A673 (cell line): Measurements from ENCODE around the gene WNT7A. TPM values are rescaled to one million over a fixed set of nuclear protein-coding genes. Genes with fewer than 3 reads are reported as not detected.

Experiments
- BruUV-seq: library from RNA; stranded (reverse); fragments of 400-500 nt; replicated peaks from 2 replicates; lab custom pipeline; 2021; lab: Mats Ljungman, UMichigan
- CTCF ChIA-PET: fragments of 300-600 bp; sonication (Branson Sonifier 250); formaldehyde crosslinking; loops from one replicate; lab custom pipeline; 2022; ENCODE audit warnings: antibody characterized with exemption; lab: Charles Lee
- POLR2A ChIA-PET: fragments of 300-600 bp; sonication (Branson Sonifier 250); formaldehyde crosslinking; loops from one replicate; lab custom pipeline; 2022; ENCODE audit warnings: antibody characterized with exemption; ENCODE audit not compliant: low non-redundant PET; lab: Charles Lee
- DNase-seq: peaks from one replicate; pipeline ENCODE4 v3.0.0-alpha.2; 2015; ENCODE audit warnings: low spot score
- H3K27ac ChIP-seq: fragments of 200-600 bp; sonication (generic); 2 replicates; pipeline ENCODE4 v1.5.1; 2016; ENCODE audit warnings: mixed run types, low read depth, mild to moderate bottlenecking, mixed read lengths, antibody characterized with exemption, low read length; ENCODE audit not compliant: poor library complexity, severe bottlenecking
- H3K27me3 ChIP-seq: fragments of 200-600 bp; sonication (generic); replicated peaks from 2 replicates; pipeline ENCODE4 v1.6.1; 2017; ENCODE audit warnings: mixed run types, low read depth, mild to moderate bottlenecking, mixed read lengths, antibody characterized with exemption, low read length; ENCODE audit not compliant: insufficient read depth, poor library complexity
- H3K36me3 ChIP-seq: fragments of 200-600 bp; sonication (generic); 2 replicates; pipeline ENCODE4 v1.6.1; 2016; ENCODE audit warnings: mixed run types, mild to moderate bottlenecking, mixed read lengths, antibody characterized with exemption, low read length; ENCODE audit not compliant: insufficient read depth, poor library complexity, severe bottlenecking
- H3K4me1 ChIP-seq: fragments of 200-600 bp; sonication (generic); 2 replicates; pipeline ENCODE4 v1.6.1; 2017; ENCODE audit warnings: mixed run types, mild to moderate bottlenecking, mixed read lengths, antibody characterized with exemption, low read length; ENCODE audit not compliant: insufficient read depth, poor library complexity, severe bottlenecking
- H3K4me3 ChIP-seq: fragments of 200-600 bp; sonication (generic); 2 replicates; pipeline ENCODE4 v1.5.1; 2016; ENCODE audit warnings: low read depth, mixed run types, mild to moderate bottlenecking, mixed read lengths, low read length; ENCODE audit not compliant: poor library complexity, severe bottlenecking
- H3K9me3 ChIP-seq: fragments of 200-600 bp; sonication (generic); 2 replicates; pipeline ENCODE4 v1.6.1; 2016; ENCODE audit warnings: mixed run types, low read depth, mild to moderate bottlenecking, mixed read lengths, antibody characterized with exemption, low read length; ENCODE audit not compliant: poor library complexity, severe bottlenecking
- EZH2 ChIP-seq: fragments of 200-600 bp; sonication (generic); IDR thresholded peaks from 2 replicates; pipeline ENCODE4 v1.6.1; 2017; ENCODE audit warnings: borderline replicate concordance, low read depth, mild to moderate bottlenecking, mixed read lengths, antibody characterized with exemption, low read length; ENCODE audit not compliant: poor library complexity, severe bottlenecking
- intact Hi-C: fragments of 100-400 bp; cut with micrococcal nuclease; formaldehyde crosslinking; loops from one replicate; pipeline ENCODE4 v1.10.0; 2022; ENCODE audit not compliant: unreplicated experiment
- total RNA-seq: library from RNA; stranded (reverse); gene quantifications from 2 replicates; pipeline ENCODE4 v1.2.3, GENCODE V29; 2021
- TF ChIP-seq, protein P1 (sequence below): fragments of 300-800, 200-600 bp; sonication (generic); conservative IDR thresholded peaks from 2 replicates; pipeline ENCODE4 v1.5.1; 2017; ENCODE audit warnings: low read depth, mild to moderate bottlenecking, antibody characterized with exemption, low read length, moderate library complexity, mixed read lengths

Gene WNT7A
- total RNA-seq, 1 experiment from 2014 or later, result not detected

DNA sequence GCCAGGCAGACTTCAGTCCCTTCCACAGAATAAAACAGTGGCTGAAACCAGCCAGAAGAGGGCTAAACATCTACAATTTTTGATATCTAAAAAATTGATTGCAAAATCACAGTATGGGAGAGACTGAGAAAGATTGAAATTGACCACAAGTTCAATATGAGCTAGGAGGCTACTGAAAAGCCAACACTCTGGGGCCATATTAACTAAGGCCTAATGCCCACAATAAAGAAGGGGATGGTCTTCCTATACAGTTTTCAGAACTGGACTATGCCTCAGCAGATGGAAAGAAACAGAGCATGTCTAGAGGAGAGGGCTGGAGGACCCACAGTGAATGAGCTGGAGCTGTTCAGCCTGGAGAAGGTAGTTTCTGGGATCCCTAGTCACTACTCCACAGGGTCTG is 53.2 kb downstream of the WNT7A start:
- DNase-seq, result no peak
- ChIA-PET POLR2A (no interaction called here), CTCF (no interaction called here)
- Histone ChIP-seq H3K4me3 (no peak overlapping the region), H3K27me3 (no peaks in the 10 kb centered on the region), H3K9me3 (no peaks in the 10 kb centered on the region), H3K27ac (no peak overlapping the region), H3K36me3 (no peaks in the 10 kb centered on the region), H3K4me1 (no peaks in the 10 kb centered on the region)
- BruUV-seq, result no TSS peak
- TF ChIP-seq EZH2, result no peak
- TF ChIP-seq, protein P1, sequence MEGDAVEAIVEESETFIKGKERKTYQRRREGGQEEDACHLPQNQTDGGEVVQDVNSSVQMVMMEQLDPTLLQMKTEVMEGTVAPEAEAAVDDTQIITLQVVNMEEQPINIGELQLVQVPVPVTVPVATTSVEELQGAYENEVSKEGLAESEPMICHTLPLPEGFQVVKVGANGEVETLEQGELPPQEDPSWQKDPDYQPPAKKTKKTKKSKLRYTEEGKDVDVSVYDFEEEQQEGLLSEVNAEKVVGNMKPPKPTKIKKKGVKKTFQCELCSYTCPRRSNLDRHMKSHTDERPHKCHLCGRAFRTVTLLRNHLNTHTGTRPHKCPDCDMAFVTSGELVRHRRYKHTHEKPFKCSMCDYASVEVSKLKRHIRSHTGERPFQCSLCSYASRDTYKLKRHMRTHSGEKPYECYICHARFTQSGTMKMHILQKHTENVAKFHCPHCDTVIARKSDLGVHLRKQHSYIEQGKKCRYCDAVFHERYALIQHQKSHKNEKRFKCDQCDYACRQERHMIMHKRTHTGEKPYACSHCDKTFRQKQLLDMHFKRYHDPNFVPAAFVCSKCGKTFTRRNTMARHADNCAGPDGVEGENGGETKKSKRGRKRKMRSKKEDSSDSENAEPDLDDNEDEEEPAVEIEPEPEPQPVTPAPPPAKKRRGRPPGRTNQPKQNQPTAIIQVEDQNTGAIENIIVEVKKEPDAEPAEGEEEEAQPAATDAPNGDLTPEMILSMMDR, result no peak
- intact Hi-C loops, result no loop called here

DNA sequence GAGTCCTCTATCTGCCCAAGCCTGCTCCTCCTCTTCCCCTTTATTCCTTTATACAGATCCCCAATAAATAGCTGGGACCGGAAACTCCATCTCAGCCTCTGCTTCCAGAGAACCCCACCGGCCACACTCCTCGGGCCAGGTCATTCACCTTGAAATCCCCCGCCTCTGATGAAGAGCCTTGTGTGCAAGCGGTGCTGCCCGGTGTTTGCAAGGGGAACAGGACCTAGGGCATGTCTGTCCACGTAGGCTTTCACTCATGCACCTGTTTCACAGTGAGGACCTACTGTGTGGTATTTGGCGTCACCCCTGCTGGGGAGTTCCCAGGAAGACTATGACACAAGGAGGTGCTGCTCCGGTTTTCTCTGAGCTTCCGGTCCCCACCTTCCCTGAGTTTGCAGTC is 54.0 kb downstream of the WNT7A start:
- Histone ChIP-seq H3K36me3 (no peaks in the 10 kb centered on the region), H3K4me3 (no peak overlapping the region), H3K4me1 (no peaks in the 10 kb centered on the region), H3K27ac (no peak overlapping the region), H3K27me3 (no peaks in the 10 kb centered on the region), H3K9me3 (no peaks in the 10 kb centered on the region)
- POLR2A ChIA-PET, result no interaction called here
- intact Hi-C loops, result no loop called here
- TF ChIP-seq, protein P1, result no peak
- no peak for TF ChIP-seq EZH2
- no TSS peak for BruUV-seq
- no peak for DNase-seq
- CTCF ChIA-PET, result no interaction called here

DNA sequence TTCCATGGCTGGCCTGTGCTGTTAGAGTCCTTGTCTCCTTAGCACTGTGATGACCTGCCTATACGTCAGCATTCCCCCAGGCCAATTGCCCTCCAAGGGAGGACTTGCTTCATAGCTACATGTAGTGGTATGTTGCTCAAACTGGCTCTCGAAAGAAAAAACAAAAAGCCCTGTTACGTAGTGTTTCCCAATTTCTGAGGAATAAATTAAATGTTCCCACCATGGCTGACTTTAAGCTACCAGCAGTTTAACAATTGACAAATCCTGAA is 54.6 kb downstream of the WNT7A start:
- TF ChIP-seq, protein P1, result no peak
- no peak for TF ChIP-seq EZH2
- CTCF ChIA-PET, result no interaction called here
- intact Hi-C loops, result no loop called here

More for the DNA sequence above, 54.6 kb downstream of the WNT7A start:
- Histone ChIP-seq H3K27ac (no peak overlapping the region), H3K27me3 (no peaks in the 10 kb centered on the region), H3K4me1 (no peaks in the 10 kb centered on the region), H3K4me3 (no peak overlapping the region), H3K36me3 (no peaks in the 10 kb centered on the region), H3K9me3 (no peaks in the 10 kb centered on the region)
- POLR2A ChIA-PET, result no interaction called here
- no peak for DNase-seq
- BruUV-seq, result no TSS peak
